ENCODE data around the gene NAA60. TPM values are rescaled to one million over a fixed set of nuclear protein-coding genes. Genes with fewer than 3 reads are reported as not detected.
A peak's percentile ranks its signal among the peaks of the same experiment; 100 is the strongest.

The NAA60 gene
- total RNA-seq, 1 experiment from 2014 or later: 11.4 TPM

DNA sequence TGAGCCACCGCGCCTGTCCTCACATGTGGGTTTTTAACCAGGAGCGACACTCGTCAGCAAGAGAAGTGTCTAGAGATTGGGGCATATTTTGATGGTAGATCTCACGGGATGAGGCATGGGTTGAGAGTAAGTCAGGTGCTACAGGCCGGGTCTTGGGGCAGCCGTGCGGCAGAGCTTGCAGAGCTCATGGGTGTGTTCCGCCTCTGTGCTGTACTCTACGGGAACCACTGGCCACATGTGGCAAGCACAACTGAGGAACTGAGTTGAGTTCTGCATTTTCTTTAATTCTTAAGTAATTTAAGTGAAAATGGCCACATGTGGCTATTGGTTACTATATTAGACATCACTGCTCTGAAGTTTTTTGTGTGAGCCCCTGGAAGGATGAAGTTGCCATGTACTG, 66.9 kb downstream of the NAA60 start:
- no peak for DNase-seq (ENCODE audit: low spot score)

DNA sequence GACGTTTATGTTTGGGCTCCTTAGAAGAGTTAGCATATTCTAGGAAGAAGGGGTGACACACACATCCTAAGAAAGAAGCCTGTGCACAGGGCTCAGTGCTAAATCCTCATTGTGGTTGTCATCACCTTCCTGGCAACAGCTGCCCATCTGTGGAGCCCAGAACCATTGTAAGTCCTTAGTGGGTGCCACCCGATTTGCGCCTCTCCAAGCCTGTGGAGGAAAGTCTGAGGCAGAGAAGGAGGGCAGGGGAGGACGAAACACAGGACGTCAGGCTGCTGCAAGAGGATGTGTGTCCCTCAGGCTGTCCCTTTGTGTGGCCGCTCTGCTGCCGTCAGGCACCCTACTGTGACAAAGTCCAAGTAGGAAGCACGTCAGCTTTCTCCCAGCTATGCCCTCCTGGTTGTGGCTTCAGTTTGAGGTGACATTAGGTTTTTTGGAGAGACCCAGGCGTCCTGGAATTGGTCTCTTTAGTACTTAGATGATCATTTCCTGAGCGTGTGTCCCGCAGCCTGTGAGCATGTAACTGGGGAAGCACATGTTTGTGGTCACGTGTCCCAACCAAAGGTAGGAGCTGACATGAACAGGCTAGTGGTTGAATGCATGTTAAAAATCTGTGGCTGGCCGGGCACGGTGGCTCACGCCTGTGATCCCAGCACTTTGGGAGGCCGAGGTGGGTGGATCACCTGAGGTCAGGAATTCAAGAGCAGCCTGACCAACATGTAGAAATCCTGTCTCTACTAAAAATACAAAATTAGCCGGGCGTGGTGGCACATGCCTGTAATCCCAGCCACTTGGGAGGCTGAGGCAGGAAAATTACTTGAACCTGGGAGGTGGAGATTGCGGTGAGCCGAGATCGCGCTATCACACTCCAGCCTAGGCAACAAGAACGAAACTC, 68.1 kb downstream of the NAA60 start:
- DNase-seq (ENCODE audit: low spot score): no peak

DNA sequence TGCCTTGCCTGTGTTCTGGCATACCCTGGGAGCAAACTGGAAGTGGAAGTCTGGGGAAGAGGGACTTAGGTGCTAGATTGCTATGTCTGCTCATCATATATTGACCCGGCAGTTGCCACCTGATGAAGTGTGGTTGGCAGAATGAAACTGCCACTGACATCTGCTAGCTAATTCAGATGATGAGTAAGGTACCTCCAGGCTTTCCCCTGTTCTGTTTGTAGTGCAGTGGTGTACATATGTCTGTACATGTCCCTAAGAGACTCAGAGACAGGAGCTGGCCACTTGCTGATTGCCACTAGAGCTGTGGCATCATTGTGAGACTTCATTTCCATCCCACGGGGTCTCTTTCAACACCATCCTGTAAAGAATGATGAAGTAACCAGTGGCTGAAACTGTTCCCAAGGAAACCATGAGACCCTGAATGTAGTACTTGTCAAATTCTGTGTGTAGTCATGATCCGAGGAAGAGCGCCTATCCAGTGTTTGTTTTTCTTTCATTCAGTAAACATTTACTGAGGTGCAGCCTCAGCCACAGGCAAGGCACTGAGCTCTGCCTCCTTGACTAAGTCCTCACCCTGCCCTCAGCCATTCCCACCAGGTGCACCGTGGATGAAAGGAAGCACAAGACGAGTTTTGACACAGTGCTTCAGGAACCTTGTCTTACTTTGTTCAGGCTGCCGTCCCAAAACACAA, 70.6 kb downstream of the NAA60 start:
- no peak for DNase-seq (ENCODE audit: low spot score)

DNA sequence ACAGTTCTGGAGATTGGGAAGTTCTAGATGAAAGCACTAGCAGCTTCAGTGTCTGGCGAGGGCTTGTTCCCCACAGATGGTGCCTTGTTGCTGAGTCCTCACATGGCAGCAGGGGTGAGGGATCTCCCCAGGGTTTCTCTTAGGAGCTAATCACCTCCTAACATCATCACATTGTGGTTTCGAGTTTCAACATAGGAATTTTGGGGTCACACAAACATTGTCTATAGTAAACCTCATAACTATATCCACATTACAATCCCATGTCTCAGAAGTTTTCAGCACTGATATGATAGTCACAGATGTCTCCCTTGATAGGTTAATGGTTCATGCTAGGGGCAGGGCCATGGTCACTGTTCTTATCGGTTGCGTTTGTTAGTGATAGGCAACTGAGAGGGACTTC, 71.1 kb downstream of the NAA60 start:
- peak; percentile 31 for DNase-seq (ENCODE audit: low spot score)

GRCh38 chr16:3515897-3516296, 72.4 kb downstream of the NAA60 start:
- no peak for DNase-seq (ENCODE audit: low spot score)

GRCh38 chr16:3518292-3518985, 75.0 kb downstream of the NAA60 start:
- no peak for DNase-seq (ENCODE audit: low spot score)

GRCh38 chr16:3518986-3519348, 75.5 kb downstream of the NAA60 start:
- no peak for DNase-seq (ENCODE audit: low spot score)

DNA sequence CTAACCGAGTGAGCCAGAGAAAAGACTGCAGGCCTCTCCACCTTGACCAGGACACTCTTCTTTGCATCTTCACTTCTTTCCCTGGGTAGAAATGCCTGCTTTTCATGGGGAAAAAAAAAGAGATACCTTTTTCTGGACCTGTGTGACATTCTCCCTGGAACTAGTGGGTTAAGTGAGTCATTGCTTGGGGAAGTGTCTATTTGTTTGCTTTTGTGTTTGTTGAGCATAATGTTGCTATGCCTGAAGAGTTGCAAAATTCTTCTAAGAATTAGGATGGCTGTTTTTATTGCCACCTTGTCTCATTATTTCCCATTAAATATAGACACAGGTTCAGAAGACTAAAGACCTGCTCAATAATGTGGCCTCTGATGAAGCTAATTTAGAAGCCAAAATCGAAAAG, 76.1 kb downstream of the NAA60 start:
- DNase-seq (ENCODE audit: low spot score): no peak

- peak; percentile 10 for DNase-seq (ENCODE audit: low spot score)
These were observed 76.9 kb downstream of the NAA60 start for GRCh38 chr16:3520413-3520812.

- DNase-seq (ENCODE audit: low spot score): no peak
These were observed 77.4 kb downstream of the NAA60 start for GRCh38 chr16:3520841-3521240.

- no peak for DNase-seq (ENCODE audit: low spot score)
These were observed 79.8 kb downstream of the NAA60 start for GRCh38 chr16:3523281-3523680.

GRCh38 chr16:3525951-3526350, 82.5 kb downstream of the NAA60 start:
- no peak for DNase-seq (ENCODE audit: low spot score)

DNA sequence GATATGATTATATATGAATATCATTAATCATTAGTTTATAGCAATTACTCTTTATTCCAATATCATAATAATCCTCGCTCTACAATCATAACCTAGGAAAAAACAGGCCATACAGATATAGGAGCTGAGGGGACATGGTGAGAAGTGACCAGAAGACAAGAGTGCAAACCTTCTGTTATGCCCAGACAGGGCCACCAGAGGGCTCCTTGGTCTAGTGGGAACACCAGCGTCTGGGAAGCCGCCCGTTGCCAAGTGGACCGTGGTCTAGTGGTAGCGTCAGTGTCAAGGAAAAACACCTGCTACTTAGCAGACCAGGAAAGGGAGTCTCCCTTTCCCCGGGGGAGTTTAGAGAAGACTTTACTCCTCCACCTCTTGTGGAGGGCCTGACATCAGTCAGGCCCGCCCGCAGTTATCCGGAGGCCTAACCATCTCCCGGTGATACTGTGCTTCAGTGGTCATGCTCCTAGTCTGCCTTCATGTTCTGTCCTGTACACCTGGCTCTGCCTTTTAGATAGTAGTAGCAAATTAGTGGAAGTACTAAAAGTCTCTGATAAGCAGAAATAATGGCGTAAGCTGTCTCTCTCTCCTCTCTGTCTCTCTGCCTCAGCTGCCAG, 83.8 kb downstream of the NAA60 start:
- DNase-seq (ENCODE audit: low spot score): peak; percentile 55

- no peak for DNase-seq (ENCODE audit: low spot score)
These were observed 84.9 kb downstream of the NAA60 start for GRCh38 chr16:3528406-3528805.

GRCh38 chr16:3529175-3529574, 85.7 kb downstream of the NAA60 start:
- no peak for DNase-seq (ENCODE audit: low spot score)

GRCh38 chr16:3530371-3530914, 87.0 kb downstream of the NAA60 start:
- DNase-seq (ENCODE audit: low spot score): no peak

- no peak for DNase-seq (ENCODE audit: low spot score)
These were observed 89.3 kb downstream of the NAA60 start for GRCh38 chr16:3532741-3533140.

GRCh38 chr16:3534126-3534525, 90.6 kb downstream of the NAA60 start:
- no peak for DNase-seq (ENCODE audit: low spot score)

DNA sequence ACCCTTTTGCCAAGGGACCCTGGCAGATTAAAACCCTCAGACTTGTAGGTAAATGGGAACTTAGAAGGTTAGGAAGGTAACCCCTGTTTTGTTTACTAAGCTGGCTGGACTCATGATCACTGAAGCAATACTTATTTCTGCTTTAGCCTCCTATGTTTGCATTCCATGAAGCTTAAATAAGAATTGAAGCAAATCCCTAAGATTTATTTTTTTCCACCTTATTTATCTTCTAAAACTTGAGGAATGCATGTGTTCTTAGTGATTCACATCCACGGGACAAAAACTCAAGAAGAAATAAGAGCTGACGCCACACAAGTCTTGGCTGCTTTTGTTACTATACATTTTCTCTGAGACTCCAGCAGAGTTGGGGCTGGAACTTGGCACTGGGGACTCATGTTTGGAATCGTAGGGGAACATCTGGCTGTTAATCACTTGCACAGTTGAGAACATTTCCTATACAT, 92.8 kb downstream of the NAA60 start:
- DNase-seq (ENCODE audit: low spot score): no peak

All from A172 (cell line).